GM12878 (cell line): Measurements from ENCODE around the gene SLC25A30. TPM values are rescaled to one million over a fixed set of nuclear protein-coding genes. Genes with fewer than 3 reads are reported as not detected.

Experiments used
- ATAC-seq: fragments of 200-7000 bp; cut with Tn5 transposase; 3 replicates; pipeline ENCODE4 v1.9.1; 2020; ENCODE audit warnings: mild to moderate bottlenecking, moderate library complexity
- BruUV-seq: library from RNA; stranded (reverse); fragments of 400-500 nt; replicated peaks from 2 replicates; lab custom pipeline; 2021; lab: Mats Ljungman, UMichigan
- CTCF ChIA-PET: fragments of 300-600 bp; sonication (Branson Sonifier 250); formaldehyde crosslinking; extraction: SDS; loops from one replicate; lab custom pipeline; 2021; ENCODE audit warnings: inconsistent platforms; lab: Yijun Ruan, JAX
- POLR2A ChIA-PET: fragments of 350-600 bp; formaldehyde crosslinking; extraction: SDS; loops from one replicate; lab custom pipeline; 2021; ENCODE audit warnings: inconsistent platforms; lab: Charles Lee
- RAD21 ChIA-PET: fragments of 300-600 bp; sonication (Branson Sonifier 250); formaldehyde crosslinking; loops from one replicate; lab custom pipeline; 2023; ENCODE audit warnings: antibody characterized with exemption; ENCODE audit not compliant: unreplicated experiment; lab: Charles Lee
- SMC1A ChIA-PET: fragments of 300-600 bp; sonication (Branson Sonifier 250); formaldehyde crosslinking; loops from one replicate; lab custom pipeline; 2023; ENCODE audit not compliant: unreplicated experiment, uncharacterized antibody; lab: Charles Lee
- DNase-seq: peaks from one replicate; pipeline ENCODE4 v3.0.0-alpha.2; 2011; ENCODE audit warnings: low read depth, low spot score
- FAIRE-seq: peaks from 3 replicates; lab custom pipeline; 2011; peaks lifted over from hg19 to GRCh38; lab: Jason Lieb, UNC
- H2AFZ ChIP-seq: 2 replicates; pipeline ENCODE4 v1.6.0; 2011; ENCODE audit warnings: low read depth, low read length, control low read depth; ENCODE audit not compliant: control insufficient read depth
- H3K27ac ChIP-seq: 2 replicates; pipeline ENCODE4 v1.5.1; 2011; ENCODE audit warnings: control low read depth; ENCODE audit not compliant: control insufficient read depth, insufficient read depth
- H3K27me3 ChIP-seq, 2 experiments: replicated peaks in 1 of 2; 2 replicates each; pipeline versions ENCODE4 v1.6.0 to v1.6.1; 2011; ENCODE audit warnings: low read length in 1 of 2; ENCODE audit not compliant: control insufficient read depth in 2 of 2, insufficient read depth in 2 of 2
- H3K36me3 ChIP-seq, 2 experiments: 2 replicates each; pipeline ENCODE4 v1.5.1; 2011; ENCODE audit warnings: low read length in 1 of 2; ENCODE audit not compliant: control insufficient read depth in 2 of 2, insufficient read depth in 2 of 2
- H3K4me1 ChIP-seq: 2 replicates; pipeline ENCODE4 v1.6.1; 2011; ENCODE audit warnings: mild to moderate bottlenecking, low read length, moderate library complexity, mixed read lengths; ENCODE audit not compliant: control insufficient read depth, insufficient read depth
- H3K4me2 ChIP-seq: 2 replicates; pipeline ENCODE4 v1.6.0; 2011; ENCODE audit warnings: control low read depth; ENCODE audit not compliant: control insufficient read depth, insufficient read depth
- H3K4me3 ChIP-seq: fragments of 200-600 bp; sonication (generic); 2 replicates; pipeline ENCODE4 v1.5.1; 2016
- H3K79me2 ChIP-seq: 2 replicates; pipeline ENCODE4 v1.6.0; 2011; ENCODE audit warnings: low read length; ENCODE audit not compliant: control insufficient read depth, insufficient read depth
- H3K9ac ChIP-seq: 2 replicates; pipeline ENCODE4 v1.8.0; 2011; ENCODE audit warnings: low read length, control low read depth, mixed read lengths; ENCODE audit not compliant: control insufficient read depth, insufficient read depth
- H3K9me3 ChIP-seq: replicated peaks from 3 replicates; pipeline ENCODE4 v1.5.1; 2011; ENCODE audit warnings: mild to moderate bottlenecking, low read length; ENCODE audit not compliant: control insufficient read depth, insufficient read depth
- H4K20me1 ChIP-seq: 2 replicates; pipeline ENCODE4 v1.6.0; 2011; ENCODE audit not compliant: control insufficient read depth, insufficient read depth
- BCL11A ChIP-seq: IDR thresholded peaks from 2 replicates; pipeline ENCODE4 v1.6.1; 2011; ENCODE audit warnings: low read depth, low read length
- BMI1 ChIP-seq: fragments of 450-650 bp; IDR thresholded peaks from 2 replicates; pipeline ENCODE4 v1.6.1; 2016; ENCODE audit warnings: mild to moderate bottlenecking, moderate library complexity, borderline replicate concordance
- FOXM1 ChIP-seq: IDR thresholded peaks from 2 replicates; pipeline ENCODE4 v1.6.1; 2012; ENCODE audit warnings: low read depth, mild to moderate bottlenecking, inconsistent platforms, low read length, moderate library complexity
- MLLT1 ChIP-seq: fragments of 450-650 bp; IDR thresholded peaks from 2 replicates; pipeline ENCODE4 v1.6.1; 2016; ENCODE audit warnings: mild to moderate bottlenecking
- POLR2AphosphoS2 ChIP-seq: IDR thresholded peaks from 2 replicates; pipeline ENCODE4 v1.6.1; 2011; ENCODE audit warnings: low read depth, mild to moderate bottlenecking, low read length, improper control_type of control experiment, moderate library complexity
- RAD51 ChIP-seq: fragments of 450-650 bp; IDR thresholded peaks from 2 replicates; pipeline ENCODE4 v1.6.1; 2016; ENCODE audit warnings: moderate library complexity, mild to moderate bottlenecking, inconsistent platforms
- RELA ChIP-seq: fragments of 450-650 bp; IDR thresholded peaks from 2 replicates; pipeline ENCODE4 v1.8.0; 2014; ENCODE audit warnings: borderline replicate concordance; ENCODE audit not compliant: partially characterized antibody
- ZNF622 ChIP-seq: fragments of 450-650 bp; IDR thresholded peaks from 2 replicates; pipeline ENCODE4 v1.6.1; 2017; ENCODE audit warnings: mild to moderate bottlenecking, inconsistent platforms
- WGBS: methylation state at CpG from one replicate; pipeline ENCODE4 v1.1.6; 2016; ENCODE audit warnings: low lambda C conversion rate; ENCODE audit not compliant: insufficient replicate concordance, insufficient coverage; ENCODE audit errors: missing lambda C conversion rate; 5-methylcytosine and 5-hydroxymethylcytosine counted together
- in situ Hi-C: fragments of 300-500 bp; cut with MboI; formaldehyde crosslinking; loops from 9 replicates; pipeline ENCODE4 v1.14.3; 2018; ENCODE audit warnings: mixed read lengths
- intact Hi-C: fragments of 100-400 bp; cut with micrococcal nuclease; formaldehyde crosslinking; loops from one replicate; pipeline ENCODE4 v1.14.2; 2022; ENCODE audit not compliant: unreplicated experiment
- polyA plus RNA-seq, 11 experiments: library from polyadenylated mRNA; depleted of rRNA in 4 of 11; unstranded in 6 of 11; stranded (reverse) in 5 of 11; fragments of >200 nt; fragmentation: Nextera tagmentation in 4 of 11; fragmentation: Illumina TruSeq in 1 of 11; extraction: Ambion mirVana in 4 of 11; extraction: Trizol in 1 of 11; gene quantifications; 1 replicate in 1 of 11; 2 replicates in 10 of 11; pipeline versions ENCODE4 v1.2.1 to v1.2.3, GENCODE V29; 2011 to 2016; ENCODE audit warnings: inconsistent platforms in 2 of 11, missing spikeins in 2 of 11, low read depth in 1 of 11
- total RNA-seq, 4 experiments: library from RNA; depleted of rRNA in 3 of 4; stranded (reverse); fragments of >200 nt in 3 of 4; fragmentation: Illumina TruSeq in 1 of 4; extraction: Trizol in 1 of 4; gene quantifications; 2 replicates each; pipeline versions ENCODE4 v1.2.1 to v1.2.3, GENCODE V29; 2013 to 2021
- TF ChIP-seq, protein P1 (sequence below): fragments of 450-650 bp; IDR thresholded peaks from 2 replicates; pipeline ENCODE4 v1.6.1; 2014; ENCODE audit warnings: mild to moderate bottlenecking

Gene SLC25A30
- total and polyA plus RNA-seq, 10 of the 15 experiments (the other 5 are each of a cell fraction or from before 2014, with no cell fraction given) = 2.4 to 18.0 (median 8.9) TPM

DNA sequence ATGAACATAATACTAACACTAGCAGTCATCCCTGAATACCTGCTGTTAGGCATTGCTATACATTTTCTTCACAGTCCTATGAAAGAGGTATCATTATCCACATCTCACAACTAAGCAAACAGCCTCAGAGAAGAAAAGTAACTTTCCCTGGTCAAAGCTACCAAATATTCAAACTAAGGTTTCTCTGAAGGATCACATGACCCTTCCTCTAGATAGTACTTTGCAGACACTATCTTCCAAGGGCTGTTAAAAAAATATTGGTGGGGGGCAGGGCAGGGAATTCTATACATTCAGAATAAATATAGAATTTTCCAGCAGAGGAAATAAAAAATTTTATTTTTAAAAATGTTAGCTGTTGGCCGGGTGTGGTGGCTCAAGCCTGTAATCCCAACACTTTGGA lies 3.1 kb downstream of the SLC25A30 start:
- H3K27me3 ChIP-seq = no peaks in the 10 kb centered on the region
- ChIA-PET RAD21 (interaction anchor here (0.7 to 1.2 kb wide), 2 partner anchors 20 to 162 kb away, joined by 3 to 5 read pairs; no protein-coding TSS in a partner anchor), SMC1A (interaction anchor here (0.7 to 3.4 kb wide), 7 partner anchors 10 to 73 kb away, joined by 3 to 14 read pairs (median 4); partner anchors contain the start of gene COG3), POLR2A (no interaction called here), CTCF (interaction anchor here (1.0 to 3.8 kb wide), 5 partner anchors 8 to 75 kb away, joined by 3 to 19 read pairs (median 12); no protein-coding TSS in a partner anchor)
- ATAC-seq (no peak), FAIRE-seq (no peak), DNase-seq (no peak)
- intact Hi-C loops = loop anchor here (5.0 kb wide), 1 partner anchor 752 kb away; no protein-coding TSS in a partner anchor
- H4K20me1 ChIP-seq = no peaks in the 10 kb centered on the region
- H3K9me3 ChIP-seq = no peaks in the 10 kb centered on the region
- peak overlapping the region; percentile 28; the same call in 1 of the 2 replicates for H3K4me2 ChIP-seq
- BruUV-seq = no TSS peak
- 100% methylated on average over 1 of the region's 1 CpG for WGBS
- peaks cover 25% of the 10 kb centered on the region for H3K79me2 ChIP-seq
- in situ Hi-C loops = no loop called here
- TF ChIP-seq ZNF622 = no peak
- TF ChIP-seq BCL11A = no peak
- no peak for TF ChIP-seq FOXM1
- peak; percentile 39; the same call in 1 of the 2 replicates for TF ChIP-seq RAD51
- no peak for TF ChIP-seq MLLT1
- TF ChIP-seq BMI1 = no peak
- TF ChIP-seq, protein P1, sequence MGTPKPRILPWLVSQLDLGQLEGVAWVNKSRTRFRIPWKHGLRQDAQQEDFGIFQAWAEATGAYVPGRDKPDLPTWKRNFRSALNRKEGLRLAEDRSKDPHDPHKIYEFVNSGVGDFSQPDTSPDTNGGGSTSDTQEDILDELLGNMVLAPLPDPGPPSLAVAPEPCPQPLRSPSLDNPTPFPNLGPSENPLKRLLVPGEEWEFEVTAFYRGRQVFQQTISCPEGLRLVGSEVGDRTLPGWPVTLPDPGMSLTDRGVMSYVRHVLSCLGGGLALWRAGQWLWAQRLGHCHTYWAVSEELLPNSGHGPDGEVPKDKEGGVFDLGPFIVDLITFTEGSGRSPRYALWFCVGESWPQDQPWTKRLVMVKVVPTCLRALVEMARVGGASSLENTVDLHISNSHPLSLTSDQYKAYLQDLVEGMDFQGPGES = no peak
- TF ChIP-seq RELA = no peak
- no peak for TF ChIP-seq POLR2AphosphoS2
- no peak overlapping the region; the same call in 1 of the 2 replicates for H2AFZ ChIP-seq
- no peak overlapping the region for H3K27ac ChIP-seq
- no peak overlapping the region for H3K9ac ChIP-seq
- no peak overlapping the region for H3K4me3 ChIP-seq
- no peaks in the 10 kb centered on the region; a peak in 1 of 4 replicates for H3K36me3 ChIP-seq
- no peaks in the 10 kb centered on the region for H3K4me1 ChIP-seq
